ENCODE results near the gene LDLRAP1. TPM values are rescaled to one million over a fixed set of nuclear protein-coding genes. Genes with fewer than 3 reads are reported as not detected.

Gene LDLRAP1
- total RNA-seq, 1 donor from 2014 or later, result 8.0 TPM

DNA sequence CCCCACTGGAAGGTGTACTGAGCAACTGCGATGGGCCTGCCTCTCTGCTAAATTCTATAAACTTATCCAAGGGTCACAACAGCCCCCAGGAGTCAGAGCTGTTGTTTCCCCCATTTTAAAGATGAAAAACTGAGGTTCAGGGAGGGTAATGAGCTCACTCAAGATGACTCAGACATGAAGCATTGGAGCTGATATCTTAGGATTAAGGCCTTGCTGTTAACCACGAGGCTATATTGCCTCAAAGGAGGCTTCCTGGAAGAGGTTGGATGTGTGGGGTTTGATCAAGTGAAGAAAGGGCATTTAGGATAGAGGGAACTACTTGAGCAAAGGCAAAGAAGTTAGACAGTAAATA, 6.7 kb downstream of the LDLRAP1 start:
- Mint-ChIP-seq H3K4me3 (ENCODE audit: unreplicated experiment) (peak overlapping the region; percentile 64), H3K36me3 (ENCODE audit: low read depth, unreplicated experiment) (no peaks in the 10 kb centered on the region), H3K9me3 (ENCODE audit: unreplicated experiment) (no peaks in the 10 kb centered on the region), H3K27me3 (ENCODE audit: low read depth, unreplicated experiment) (peaks cover 8% of the 10 kb centered on the region), H3K4me1 (ENCODE audit: low read depth, unreplicated experiment) (peaks cover 23% of the 10 kb centered on the region), H3K27ac (ENCODE audit: unreplicated experiment) (peak overlapping the region; percentile 13)
- Histone ChIP-seq H2AFZ (ENCODE audit: low read depth, low read length) (no peak overlapping the region), H3K79me2 (ENCODE audit: insufficient read depth, low read length) (peaks cover 29% of the 10 kb centered on the region), H3K9ac (ENCODE audit: low read length) (no peak overlapping the region), H3K4me2 (ENCODE audit: low read length) (peak overlapping the region; percentile 57), H3K9me3 (ENCODE audit: insufficient read depth, low read depth, low read length) (no peaks in the 10 kb centered on the region), H4K20me1 (ENCODE audit: insufficient read depth, low read length) (peaks cover 50% of the 10 kb centered on the region), H3K27ac (ENCODE audit: low read depth, low read length) (no peak overlapping the region), H3K27me3 (ENCODE audit: insufficient read depth, low read length) (no peaks in the 10 kb centered on the region), H3K4me1 (ENCODE audit: insufficient read depth, low read length) (peaks cover 23% of the 10 kb centered on the region), H3K4me3 (ENCODE audit: insufficient read depth, low read depth, low read length) (no peak overlapping the region), H3K36me3 (ENCODE audit: insufficient read depth, low read length) (no peaks in the 10 kb centered on the region)
- DNase-seq (ENCODE audit: low read depth) (peak; percentile 49), FAIRE-seq (no peak)
- TF ChIP-seq EZH2 (IDR thresholded peaks at IDR 0.05; ENCODE audit: insufficient read depth, low read length), result no peak
- no peak for TF ChIP-seq CTCF (IDR thresholded peaks at IDR 0.05; ENCODE audit: insufficient read depth, low read depth, low read length)

- no peaks in the 10 kb centered on the region for H3K27me3 ChIP-seq (ENCODE audit: insufficient read depth, low read length)
- peak overlapping the region; percentile 57 for H3K4me2 ChIP-seq (ENCODE audit: low read length)
- FAIRE-seq, result no peak
- TF ChIP-seq EZH2 (IDR thresholded peaks at IDR 0.05; ENCODE audit: insufficient read depth, low read length) (no peak), CTCF (IDR thresholded peaks at IDR 0.05; ENCODE audit: insufficient read depth, low read depth, low read length) (no peak)
- no peak overlapping the region for H3K9ac ChIP-seq (ENCODE audit: low read length)
- H3K4me3 ChIP-seq (ENCODE audit: insufficient read depth, low read depth, low read length), result no peak overlapping the region
- peak; percentile 11 for DNase-seq (ENCODE audit: low read depth)
- H3K27ac Mint-ChIP-seq (ENCODE audit: unreplicated experiment), result peak overlapping the region; percentile 8
- peaks cover 44% of the 10 kb centered on the region for H4K20me1 ChIP-seq (ENCODE audit: insufficient read depth, low read length)
- H3K9me3 ChIP-seq (ENCODE audit: insufficient read depth, low read depth, low read length), result no peaks in the 10 kb centered on the region
- H2AFZ ChIP-seq (ENCODE audit: low read depth, low read length), result no peak overlapping the region
- peaks cover 23% of the 10 kb centered on the region for H3K79me2 ChIP-seq (ENCODE audit: insufficient read depth, low read length)
- H3K36me3 Mint-ChIP-seq (ENCODE audit: low read depth, unreplicated experiment), result no peaks in the 10 kb centered on the region
- H3K9me3 Mint-ChIP-seq (ENCODE audit: unreplicated experiment), result no peaks in the 10 kb centered on the region
- peak overlapping the region; percentile 64 for H3K4me3 Mint-ChIP-seq (ENCODE audit: unreplicated experiment)
- peaks cover 23% of the 10 kb centered on the region for H3K4me1 ChIP-seq (ENCODE audit: insufficient read depth, low read length)
- H3K36me3 ChIP-seq (ENCODE audit: insufficient read depth, low read length), result no peaks in the 10 kb centered on the region
- H3K4me1 Mint-ChIP-seq (ENCODE audit: low read depth, unreplicated experiment), result peaks cover 23% of the 10 kb centered on the region
- H3K27me3 Mint-ChIP-seq (ENCODE audit: low read depth, unreplicated experiment), result peaks cover 8% of the 10 kb centered on the region
- H3K27ac ChIP-seq (ENCODE audit: low read depth, low read length), result no peak overlapping the region
Measured at GRCh38 chr1:25550683-25551310, 7.4 kb downstream of the LDLRAP1 start.

DNA sequence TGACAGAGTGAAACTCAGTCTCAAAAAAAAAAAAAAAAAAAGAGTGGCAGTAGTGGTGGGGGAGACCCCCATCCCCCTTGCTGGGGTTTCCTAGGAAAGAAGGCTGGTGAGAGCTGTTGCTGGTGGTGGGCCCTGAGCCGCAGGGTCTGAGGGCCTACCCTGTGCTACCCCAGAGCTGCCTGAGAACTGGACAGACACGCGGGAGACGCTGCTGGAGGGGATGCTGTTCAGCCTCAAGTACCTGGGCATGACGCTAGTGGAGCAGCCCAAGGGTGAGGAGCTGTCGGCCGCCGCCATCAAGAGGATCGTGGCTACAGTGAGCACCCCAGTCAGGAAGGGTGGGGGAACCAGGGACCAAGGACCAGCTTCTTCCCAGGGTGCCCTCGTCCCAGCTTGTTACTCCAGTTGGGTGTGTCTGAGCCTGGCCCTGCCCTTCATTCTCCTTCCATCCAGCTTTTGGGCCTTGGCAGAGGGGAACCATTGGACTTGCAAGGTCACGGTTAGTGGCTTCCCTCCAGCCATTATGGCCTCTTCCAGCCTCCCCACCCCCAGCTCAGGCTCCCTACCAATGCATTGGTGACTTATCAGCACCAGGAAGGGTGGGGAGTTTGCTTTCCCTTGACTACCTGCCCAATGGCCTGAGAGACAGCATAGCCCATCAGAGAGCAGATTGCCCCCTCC, 10.5 kb downstream of the LDLRAP1 start:
- Histone ChIP-seq H3K9ac (ENCODE audit: low read length) (no peak overlapping the region), H3K27me3 (ENCODE audit: insufficient read depth, low read length) (no peaks in the 10 kb centered on the region), H3K4me3 (ENCODE audit: insufficient read depth, low read depth, low read length) (no peak overlapping the region), H3K36me3 (ENCODE audit: insufficient read depth, low read length) (no peaks in the 10 kb centered on the region), H3K27ac (ENCODE audit: low read depth, low read length) (no peak overlapping the region), H3K4me1 (ENCODE audit: insufficient read depth, low read length) (peaks cover 30% of the 10 kb centered on the region), H3K79me2 (ENCODE audit: insufficient read depth, low read length) (peaks cover 15% of the 10 kb centered on the region), H4K20me1 (ENCODE audit: insufficient read depth, low read length) (peaks cover 42% of the 10 kb centered on the region), H2AFZ (ENCODE audit: low read depth, low read length) (no peak overlapping the region), H3K9me3 (ENCODE audit: insufficient read depth, low read depth, low read length) (no peaks in the 10 kb centered on the region), H3K4me2 (ENCODE audit: low read length) (no peak overlapping the region)
- FAIRE-seq, result no peak
- Mint-ChIP-seq H3K36me3 (ENCODE audit: low read depth, unreplicated experiment) (peaks cover 7% of the 10 kb centered on the region), H3K4me3 (ENCODE audit: unreplicated experiment) (no peak overlapping the region), H3K9me3 (ENCODE audit: unreplicated experiment) (no peaks in the 10 kb centered on the region), H3K27me3 (ENCODE audit: low read depth, unreplicated experiment) (peaks cover 7% of the 10 kb centered on the region), H3K4me1 (ENCODE audit: low read depth, unreplicated experiment) (peaks cover 30% of the 10 kb centered on the region), H3K27ac (ENCODE audit: unreplicated experiment) (no peak overlapping the region)
- no peak for DNase-seq (ENCODE audit: low read depth)
- no peak for TF ChIP-seq CTCF (IDR thresholded peaks at IDR 0.05; ENCODE audit: insufficient read depth, low read depth, low read length)
- no peak for TF ChIP-seq EZH2 (IDR thresholded peaks at IDR 0.05; ENCODE audit: insufficient read depth, low read length)

All from astrocyte (in vitro differentiated cells and primary cell).